Camera-type eye (tissue), 1 donor: ENCODE results near the gene MYL10. TPM values are rescaled to one million over a fixed set of nuclear protein-coding genes. Genes with fewer than 3 reads are reported as not detected.

Source experiments
- total RNA-seq: library from RNA; depleted of rRNA; stranded (reverse); fragments of >200 nt; gene quantifications from one replicate; pipeline ENCODE4 v1.2.3, GENCODE V29; 2014

Gene MYL10
- 3.8 TPM for total RNA-seq

DNA sequence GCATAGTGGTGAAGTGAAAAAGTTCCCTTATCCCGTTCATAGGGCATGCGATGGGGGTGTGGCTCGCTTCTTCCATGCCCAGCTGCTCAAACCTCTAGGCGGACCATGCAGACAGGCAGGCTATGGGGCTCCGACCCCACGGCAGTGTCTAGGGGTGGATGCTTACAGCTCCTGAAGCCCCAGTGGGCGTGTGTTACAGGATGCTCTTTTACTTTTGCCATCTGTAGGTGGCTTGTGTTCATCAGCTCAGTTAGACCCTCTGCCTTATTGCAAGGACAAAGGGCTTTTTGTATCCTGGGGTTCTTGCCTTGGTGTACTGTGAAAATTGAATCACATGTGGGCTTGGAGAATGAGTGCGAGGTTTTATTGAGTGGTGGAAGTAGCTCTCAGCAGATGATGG lies at the start of gene MYL10:
TSS of gene MYL10 (minus strand) at position 126 of the 400 bp plus-strand sequence. CDS start 178 bp downstream, outside the sequence.

Other genes starting within 250 kb of the MYL10 start
- gene CUX1, start 188.3 kb upstream of the MYL10 start, total RNA-seq = 115 TPM